NCI-H526 treated with DMSO at 0.1 percent for 48 hours (cell line): ENCODE results near the gene TFAP2A.

Experiments used
- DNase-seq: peaks from one replicate; lab custom pipeline; 2025; lab: John Stamatoyannopoulos, UW

TFAP2A gene

GRCh38 chr6:10425975-10426780 lies 11.3 kb upstream of the TFAP2A start:
- DNase-seq = no peak

GRCh38 chr6:10425176-10425974 lies 10.5 kb upstream of the TFAP2A start:
- no peak for DNase-seq

GRCh38 chr6:10424040-10424439 lies 9.2 kb upstream of the TFAP2A start:
- no peak for DNase-seq

- no peak for DNase-seq
These were observed 7.8 kb upstream of the TFAP2A start for GRCh38 chr6:10422737-10423034.

- no peak for DNase-seq
These were observed 7.3 kb upstream of the TFAP2A start for GRCh38 chr6:10421921-10422736.

- DNase-seq = no peak
These were observed 6.5 kb upstream of the TFAP2A start for GRCh38 chr6:10421158-10421920.

- DNase-seq = no peak
These were observed 5.8 kb upstream of the TFAP2A start for GRCh38 chr6:10420546-10421157.

- DNase-seq = no peak
These were observed 5.1 kb upstream of the TFAP2A start for GRCh38 chr6:10419749-10420545.

- peak; percentile 93 for DNase-seq
These were observed 4.2 kb upstream of the TFAP2A start for GRCh38 chr6:10418862-10419748.

GRCh38 chr6:10418361-10418861 lies 3.5 kb upstream of the TFAP2A start:
- DNase-seq = no peak

GRCh38 chr6:10417681-10418104 lies 2.8 kb upstream of the TFAP2A start:
- DNase-seq = no peak

- no peak for DNase-seq
These were observed 2.2 kb upstream of the TFAP2A start for GRCh38 chr6:10416863-10417641.

GRCh38 chr6:10416516-10416862 lies 1.6 kb upstream of the TFAP2A start:
- no peak for DNase-seq

- DNase-seq = no peak
These were observed 975 bp upstream of the TFAP2A start for GRCh38 chr6:10415617-10416480.

GRCh38 chr6:10413850-10414738 lies 780 bp downstream of the TFAP2A start:
- no peak for DNase-seq

- no peak for DNase-seq
These were observed 1.5 kb downstream of the TFAP2A start for GRCh38 chr6:10413262-10413849.
